CD4-positive, alpha-beta T cell (primary cell): Measurements from ENCODE around the gene SCAPER. TPM values are rescaled to one million over a fixed set of nuclear protein-coding genes. Genes with fewer than 3 reads are reported as not detected.

ENCODE experiments used
- ATAC-seq: fragments of 200-7000 bp; cut with Tn5 transposase; one replicate; pipeline ENCODE4 v1.10.0; 2022; ENCODE audit warnings: mild to moderate bottlenecking; ENCODE audit not compliant: poor library complexity
- CTCF ChIA-PET: fragments of 350-600 bp; sonication (Branson Sonifier 250); formaldehyde crosslinking; loops from one replicate; lab custom pipeline; 2021; ENCODE audit warnings: antibody characterized with exemption, inconsistent platforms; lab: Charles Lee
- POLR2A ChIA-PET: fragments of 350-600 bp; sonication (Branson Sonifier 250); formaldehyde crosslinking; loops from one replicate; lab custom pipeline; 2021; ENCODE audit warnings: antibody characterized with exemption, inconsistent platforms; lab: Charles Lee
- DNase-seq, 14 experiments: peaks; one replicate each; pipeline ENCODE4 v3.0.0-alpha.2; 2013 to 2020; ENCODE audit warnings: mixed read lengths in 2 of 14
- H3K27ac ChIP-seq, 2 donors: one replicate each; pipeline versions ENCODE4 v1.5.1 to v1.7.0; 2013; ENCODE audit warnings: low read length in 2 of 2, low read depth in 1 of 2, mild to moderate bottlenecking in 1 of 2
- H3K27me3 ChIP-seq, 2 experiments: 1 replicate in 1 of 2; 2 replicates in 1 of 2; pipeline versions ENCODE4 v1.6.1 to v1.7.0; 2013; ENCODE audit warnings: low read length in 2 of 2, control low read depth in 1 of 2, mild to moderate bottlenecking in 1 of 2, moderate library complexity in 1 of 2; ENCODE audit not compliant: insufficient read depth in 2 of 2, control insufficient read depth in 1 of 2
- H3K36me3 ChIP-seq: one replicate; pipeline ENCODE4 v1.6.1; 2013; ENCODE audit warnings: low read length, control low read depth; ENCODE audit not compliant: insufficient read depth
- H3K4me1 ChIP-seq: one replicate; pipeline ENCODE4 v1.6.1; 2013; ENCODE audit warnings: low read length, control low read depth; ENCODE audit not compliant: insufficient read depth
- H3K4me3 ChIP-seq: one replicate; pipeline ENCODE4 v1.5.1; 2013; ENCODE audit warnings: mild to moderate bottlenecking, low read length, moderate library complexity
- H3K9me3 ChIP-seq, 2 experiments: 1 replicate in 1 of 2; 2 replicates in 1 of 2; pipeline versions ENCODE4 v1.6.1 to v1.7.0; 2013; ENCODE audit warnings: low read length in 2 of 2, mild to moderate bottlenecking in 2 of 2, control low read depth in 1 of 2, moderate library complexity in 1 of 2; ENCODE audit not compliant: control insufficient read depth in 1 of 2, insufficient read depth in 1 of 2
- H3K27ac Mint-ChIP-seq: one replicate; pipeline ENCODE4 v1.8.0; 2020; ENCODE audit warnings: mixed read lengths
- H3K27me3 Mint-ChIP-seq: one replicate; pipeline ENCODE4 v1.8.0; 2021; ENCODE audit warnings: mixed read lengths
- H3K36me3 Mint-ChIP-seq: one replicate; pipeline ENCODE4 v1.8.0; 2021; ENCODE audit warnings: low read depth, mixed read lengths
- H3K4me1 Mint-ChIP-seq: one replicate; pipeline ENCODE4 v1.8.0; 2021; ENCODE audit warnings: low read depth, mixed read lengths
- H3K4me3 Mint-ChIP-seq: one replicate; pipeline ENCODE4 v1.8.0; 2020; ENCODE audit warnings: mild to moderate bottlenecking, mixed read lengths
- H3K9me3 Mint-ChIP-seq: one replicate; pipeline ENCODE4 v1.8.0; 2020; ENCODE audit warnings: mixed read lengths
- CTCF ChIP-seq: fragments of 200-600 bp; IDR thresholded peaks from one replicate; pipeline ENCODE4 v1.8.0; 2022; ENCODE audit warnings: antibody characterized with exemption, mild to moderate bottlenecking
- intact Hi-C, 2 experiments: fragments of 100-400 bp; cut with DNase I in 1 of 2; cut with micrococcal nuclease in 1 of 2; formaldehyde crosslinking; loops; one replicate each; pipeline versions ENCODE4 v1.15.1 to v1.9.0; 2023 to 2025; cut with DNase I, micrococcal nuclease
- total RNA-seq, 174 experiments: library from RNA in 2 of 174; stranded (reverse) in 2 of 174; gene quantifications; one replicate each; pipeline ENCODE4 v1.2.3 and lab custom pipeline; 2021 to 2026

SCAPER gene
- total RNA-seq, 2 experiments from 2014 or later = 40.3 to 41.2 TPM

GRCh38 chr15:76501011-76501410 lies 404.1 kb downstream of the SCAPER start:
- Mint-ChIP-seq H3K9me3 (no peaks in the 10 kb centered on the region), H3K27ac (no peak overlapping the region), H3K4me1 (no peaks in the 10 kb centered on the region), H3K4me3 (no peak overlapping the region), H3K27me3 (no peaks in the 10 kb centered on the region), H3K36me3 (peaks cover 43% of the 10 kb centered on the region)
- intact Hi-C loops = no loop called here
- ChIA-PET CTCF (no interaction called here), POLR2A (no interaction called here)
- ATAC-seq (no peak), DNase-seq (no peak)
- H3K4me1 ChIP-seq = no peaks in the 10 kb centered on the region
- TF ChIP-seq CTCF = no peak
- H3K9me3 ChIP-seq = no peaks in the 10 kb centered on the region
- H3K27me3 ChIP-seq = no peaks in the 10 kb centered on the region
- no peaks in the 10 kb centered on the region for H3K36me3 ChIP-seq
- no peak overlapping the region for H3K4me3 ChIP-seq
- H3K27ac ChIP-seq = no peak overlapping the region

GRCh38 chr15:76495487-76495886 lies 409.7 kb downstream of the SCAPER start:
- ATAC-seq = no peak
- DNase-seq = no peak
- H3K36me3 Mint-ChIP-seq = peaks cover 8% of the 10 kb centered on the region
- POLR2A ChIA-PET = no interaction called here
- Histone ChIP-seq H3K27me3 (no peaks in the 10 kb centered on the region), H3K4me3 (no peak overlapping the region), H3K9me3 (no peaks in the 10 kb centered on the region), H3K27ac (no peak overlapping the region), H3K36me3 (no peaks in the 10 kb centered on the region), H3K4me1 (no peaks in the 10 kb centered on the region)
- no peaks in the 10 kb centered on the region for H3K4me1 Mint-ChIP-seq
- no peak for TF ChIP-seq CTCF
- intact Hi-C loops = no loop called here
- H3K9me3 Mint-ChIP-seq = no peaks in the 10 kb centered on the region
- H3K27me3 Mint-ChIP-seq = no peaks in the 10 kb centered on the region
- no peak overlapping the region for H3K4me3 Mint-ChIP-seq
- CTCF ChIA-PET = no interaction called here
- H3K27ac Mint-ChIP-seq = no peak overlapping the region

DNA sequence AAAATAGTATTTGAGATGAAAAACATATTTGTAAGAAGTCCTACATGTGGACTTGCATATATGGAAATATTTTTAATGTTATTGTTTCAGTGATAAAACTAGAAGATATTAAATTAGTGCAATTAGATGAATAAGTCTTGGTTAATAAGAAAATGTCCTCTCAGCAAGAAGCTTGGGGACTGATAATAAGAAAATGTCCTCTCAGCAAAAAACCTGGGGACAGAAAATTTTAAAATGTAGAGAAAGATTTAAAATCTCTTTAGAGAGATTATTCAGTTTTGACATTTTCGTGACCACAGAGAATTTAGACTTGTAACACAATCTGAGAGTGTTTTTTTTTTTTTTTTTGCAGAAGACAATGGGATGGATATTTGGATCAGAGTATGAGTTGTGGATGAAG lies 412.6 kb downstream of the SCAPER start:
- no peak overlapping the region for H3K4me3 ChIP-seq
- no peaks in the 10 kb centered on the region for H3K9me3 ChIP-seq
- intact Hi-C loops = no loop called here
- no peak overlapping the region for H3K4me3 Mint-ChIP-seq
- H3K4me1 Mint-ChIP-seq = no peaks in the 10 kb centered on the region
- no peaks in the 10 kb centered on the region for H3K27me3 ChIP-seq
- POLR2A ChIA-PET = no interaction called here
- CTCF ChIA-PET = interaction anchor here (0.7 kb wide), 1 partner anchor 15 kb away, joined by 3 read pairs; no protein-coding TSS in a partner anchor
- no peaks in the 10 kb centered on the region for H3K4me1 ChIP-seq
- H3K36me3 Mint-ChIP-seq = peaks cover 11% of the 10 kb centered on the region
- ATAC-seq (no peak), DNase-seq (no peak)
- TF ChIP-seq CTCF = no peak
- H3K36me3 ChIP-seq = no peaks in the 10 kb centered on the region
- no peaks in the 10 kb centered on the region for H3K9me3 Mint-ChIP-seq
- H3K27ac Mint-ChIP-seq = no peak overlapping the region
- no peak overlapping the region for H3K27ac ChIP-seq
- no peaks in the 10 kb centered on the region for H3K27me3 Mint-ChIP-seq
